Breast epithelium (tissue), 3 donors: Measurements from ENCODE around the gene MTNR1B.

Experiments used
- POLR2A ChIP-seq: fragments of 450-650 bp; IDR thresholded peaks from one replicate; pipeline ENCODE4 v1.6.1; 2016; ENCODE audit warnings: antibody characterized with exemption, mild to moderate bottlenecking, moderate library complexity
- TF ChIP-seq, protein P1 (sequence below), 3 donors: fragments of 450-650 bp; IDR thresholded peaks; one replicate each; pipeline ENCODE4 v1.5.1; 2016 to 2017; ENCODE audit warnings: antibody characterized with exemption in 3 of 3, mild to moderate bottlenecking in 3 of 3, moderate library complexity in 3 of 3

DNA sequence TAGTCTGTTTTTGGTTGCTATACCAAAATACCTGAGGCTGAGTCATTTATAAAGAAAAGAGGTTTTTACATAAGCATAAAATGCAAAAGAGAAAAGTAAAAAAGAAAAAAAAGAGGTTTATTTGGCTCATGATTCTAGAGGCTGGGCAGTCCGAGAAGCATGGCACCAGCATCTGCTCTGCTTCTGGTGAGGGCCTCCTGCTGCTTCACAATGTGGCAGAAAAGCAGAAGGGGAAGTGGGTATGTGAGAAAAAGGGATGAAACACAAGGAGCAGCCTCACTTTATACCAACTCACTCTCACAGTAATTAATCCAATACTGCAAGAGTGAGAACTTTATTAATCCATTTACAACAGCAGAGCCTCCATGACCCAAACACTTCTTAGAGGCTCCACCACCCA is 47.1 kb downstream of the MTNR1B start:
- no peak for TF ChIP-seq POLR2A
- TF ChIP-seq, protein P1, sequence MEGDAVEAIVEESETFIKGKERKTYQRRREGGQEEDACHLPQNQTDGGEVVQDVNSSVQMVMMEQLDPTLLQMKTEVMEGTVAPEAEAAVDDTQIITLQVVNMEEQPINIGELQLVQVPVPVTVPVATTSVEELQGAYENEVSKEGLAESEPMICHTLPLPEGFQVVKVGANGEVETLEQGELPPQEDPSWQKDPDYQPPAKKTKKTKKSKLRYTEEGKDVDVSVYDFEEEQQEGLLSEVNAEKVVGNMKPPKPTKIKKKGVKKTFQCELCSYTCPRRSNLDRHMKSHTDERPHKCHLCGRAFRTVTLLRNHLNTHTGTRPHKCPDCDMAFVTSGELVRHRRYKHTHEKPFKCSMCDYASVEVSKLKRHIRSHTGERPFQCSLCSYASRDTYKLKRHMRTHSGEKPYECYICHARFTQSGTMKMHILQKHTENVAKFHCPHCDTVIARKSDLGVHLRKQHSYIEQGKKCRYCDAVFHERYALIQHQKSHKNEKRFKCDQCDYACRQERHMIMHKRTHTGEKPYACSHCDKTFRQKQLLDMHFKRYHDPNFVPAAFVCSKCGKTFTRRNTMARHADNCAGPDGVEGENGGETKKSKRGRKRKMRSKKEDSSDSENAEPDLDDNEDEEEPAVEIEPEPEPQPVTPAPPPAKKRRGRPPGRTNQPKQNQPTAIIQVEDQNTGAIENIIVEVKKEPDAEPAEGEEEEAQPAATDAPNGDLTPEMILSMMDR (IDR thresholded peaks at IDR 0.05) = no peak
